ENCODE measurements around the gene CCDC17. TPM values are rescaled to one million over a fixed set of nuclear protein-coding genes. Genes with fewer than 3 reads are reported as not detected.

Gene CCDC17
- total RNA-seq, 4 donors from 2014 or later, result 9.0 to 21.3 (median 10.0) TPM

DNA sequence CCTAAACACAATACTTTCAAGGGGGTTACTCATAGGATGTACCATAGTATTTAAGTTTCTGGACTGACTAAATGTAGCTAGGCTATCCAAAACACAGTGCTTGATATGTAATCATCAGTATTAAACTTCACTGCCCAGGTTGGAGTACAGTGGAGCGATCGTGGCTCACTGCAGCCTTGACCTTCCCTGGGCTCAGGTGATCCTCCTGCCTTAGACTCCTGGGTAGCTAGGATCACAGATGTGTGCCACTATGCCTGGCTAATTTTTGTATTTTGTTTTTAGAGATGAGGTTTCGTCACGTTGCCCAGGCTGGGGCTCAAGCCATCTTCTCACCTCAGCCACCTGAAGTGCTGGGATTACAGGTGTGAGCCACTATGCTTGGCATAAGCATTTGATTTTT lies 29.4 kb downstream of the CCDC17 start:
- no peaks in the 10 kb centered on the region for H3K9me3 ChIP-seq
- in situ Hi-C loops (cut with MboI; ENCODE audit: low pct_ligation_motif_present in 1 of 4, low pct_unique_long_range_greater_than_20kb in 1 of 4, low sequenced_read_pairs in 3 of 4) (no loop called here), intact Hi-C loops (cut with DNase I; ENCODE audit: low total_unique reads) (no loop called here)
- no peaks in the 10 kb centered on the region for H3K27me3 ChIP-seq
- TF ChIP-seq POLR2AphosphoS5 (IDR thresholded peaks at IDR 0.05) (no peak), POLR2A (IDR thresholded peaks at IDR 0.05) (no peak), EP300 (IDR thresholded peaks at IDR 0.05; ENCODE audit: low read depth) (no peak)
- TF ChIP-seq, protein P1, sequence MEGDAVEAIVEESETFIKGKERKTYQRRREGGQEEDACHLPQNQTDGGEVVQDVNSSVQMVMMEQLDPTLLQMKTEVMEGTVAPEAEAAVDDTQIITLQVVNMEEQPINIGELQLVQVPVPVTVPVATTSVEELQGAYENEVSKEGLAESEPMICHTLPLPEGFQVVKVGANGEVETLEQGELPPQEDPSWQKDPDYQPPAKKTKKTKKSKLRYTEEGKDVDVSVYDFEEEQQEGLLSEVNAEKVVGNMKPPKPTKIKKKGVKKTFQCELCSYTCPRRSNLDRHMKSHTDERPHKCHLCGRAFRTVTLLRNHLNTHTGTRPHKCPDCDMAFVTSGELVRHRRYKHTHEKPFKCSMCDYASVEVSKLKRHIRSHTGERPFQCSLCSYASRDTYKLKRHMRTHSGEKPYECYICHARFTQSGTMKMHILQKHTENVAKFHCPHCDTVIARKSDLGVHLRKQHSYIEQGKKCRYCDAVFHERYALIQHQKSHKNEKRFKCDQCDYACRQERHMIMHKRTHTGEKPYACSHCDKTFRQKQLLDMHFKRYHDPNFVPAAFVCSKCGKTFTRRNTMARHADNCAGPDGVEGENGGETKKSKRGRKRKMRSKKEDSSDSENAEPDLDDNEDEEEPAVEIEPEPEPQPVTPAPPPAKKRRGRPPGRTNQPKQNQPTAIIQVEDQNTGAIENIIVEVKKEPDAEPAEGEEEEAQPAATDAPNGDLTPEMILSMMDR (IDR thresholded peaks at IDR 0.05), result no peak
- no peak for DNase-seq
- peaks cover 0 to 10% (median 0%) of the 10 kb centered on the region in 4 donors for H3K36me3 ChIP-seq
- no peak overlapping the region for H3K27ac ChIP-seq
- WGBS, 2 donors (ENCODE audit: low coverage in 1 of 2), result 96 to 100% methylated on average over 2 to 4 of the region's 4 CpGs
- H3K4me1 ChIP-seq, result peaks cover 0 to 4% (median 0%) of the 10 kb centered on the region in 4 donors
- H3K4me3 ChIP-seq, result no peak overlapping the region

DNA sequence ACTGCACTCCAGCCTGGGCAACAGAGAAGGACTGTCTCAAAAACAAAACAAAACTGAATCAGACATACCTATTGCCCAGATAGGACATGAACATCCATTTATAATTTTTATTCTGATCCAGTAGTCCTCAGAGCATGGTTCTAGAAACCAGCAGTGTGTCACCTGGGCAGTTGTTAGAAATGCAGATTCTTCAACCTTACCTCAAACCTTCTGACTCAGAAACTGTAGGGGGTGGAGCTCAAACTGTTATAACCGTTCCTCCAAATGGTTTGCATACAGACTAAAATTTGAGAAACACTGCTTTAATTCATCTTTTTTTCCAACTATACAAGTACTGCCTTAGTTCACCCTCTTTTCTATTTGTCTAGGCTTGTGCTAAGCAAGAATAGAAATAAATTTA lies 34.0 kb downstream of the CCDC17 start:
- intact Hi-C loops (cut with DNase I; ENCODE audit: low total_unique reads) (no loop called here), in situ Hi-C loops (cut with MboI; ENCODE audit: low pct_ligation_motif_present in 1 of 4, low pct_unique_long_range_greater_than_20kb in 1 of 4, low sequenced_read_pairs in 3 of 4) (no loop called here)
- Histone ChIP-seq H3K36me3 (peaks cover 0 to 5% (median 0%) of the 10 kb centered on the region in 4 donors), H3K27ac (peak overlapping the region in 2 of 4 donors; percentile 19 to 22), H3K27me3 (no peaks in the 10 kb centered on the region), H3K4me3 (peak overlapping the region in 1 of 4 donors; percentile 24), H3K9me3 (no peaks in the 10 kb centered on the region), H3K4me1 (peaks cover 9 to 25% (median 19%) of the 10 kb centered on the region in 4 donors)
- DNase-seq, result no peak
- 44% methylated on average over 1 of the region's 1 CpG; no CpG with 5 or more reads in 1 of the 2 donors for WGBS, 2 donors (ENCODE audit: low coverage in 1 of 2)
- no peak for TF ChIP-seq POLR2AphosphoS5 (IDR thresholded peaks at IDR 0.05)
- TF ChIP-seq, protein P1 (IDR thresholded peaks at IDR 0.05), result no peak
- no peak for TF ChIP-seq EP300 (IDR thresholded peaks at IDR 0.05; ENCODE audit: low read depth)
- no peak for TF ChIP-seq POLR2A (IDR thresholded peaks at IDR 0.05)

DNA sequence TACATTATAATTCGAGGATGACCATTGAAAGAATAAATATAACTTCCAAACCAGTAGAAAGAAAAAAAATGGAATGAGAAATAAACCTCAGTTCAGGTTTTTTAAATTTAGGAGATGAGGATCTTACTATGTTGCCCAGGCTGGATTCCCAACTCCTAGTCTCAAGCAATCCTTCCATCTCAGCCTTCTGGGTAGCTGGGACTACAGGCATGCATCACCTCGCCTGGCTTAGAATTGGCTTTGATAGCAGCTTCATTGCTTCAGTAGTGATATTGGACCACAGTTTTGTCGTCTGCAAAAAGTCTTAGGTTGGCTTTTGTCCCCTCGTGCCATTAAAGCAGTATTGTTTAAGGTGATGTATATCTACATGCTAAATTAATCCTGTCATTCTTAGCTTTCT lies 37.1 kb downstream of the CCDC17 start:
- Histone ChIP-seq H3K27ac (peak overlapping the region in 1 of 4 donors; percentile 0), H3K36me3 (no peaks in the 10 kb centered on the region), H3K9me3 (no peaks in the 10 kb centered on the region), H3K27me3 (no peaks in the 10 kb centered on the region), H3K4me1 (peaks cover 9 to 29% (median 19%) of the 10 kb centered on the region in 4 donors), H3K4me3 (peak overlapping the region in 1 of 4 donors; percentile 81)
- DNase-seq, result no peak
- intact Hi-C loops (cut with DNase I; ENCODE audit: low total_unique reads), result no loop called here
- no peak for TF ChIP-seq POLR2AphosphoS5 (IDR thresholded peaks at IDR 0.05)
- TF ChIP-seq POLR2A (IDR thresholded peaks at IDR 0.05), result no peak
- no peak for TF ChIP-seq EP300 (IDR thresholded peaks at IDR 0.05; ENCODE audit: low read depth)
- TF ChIP-seq, protein P1 (IDR thresholded peaks at IDR 0.05), result no peak
- 51 to 75% methylated on average over 4 of the region's 4 CpGs for WGBS, 2 donors (ENCODE audit: low coverage in 1 of 2)
- in situ Hi-C loops (cut with MboI; ENCODE audit: low pct_ligation_motif_present in 1 of 4, low pct_unique_long_range_greater_than_20kb in 1 of 4, low sequenced_read_pairs in 3 of 4), result no loop called here

DNA sequence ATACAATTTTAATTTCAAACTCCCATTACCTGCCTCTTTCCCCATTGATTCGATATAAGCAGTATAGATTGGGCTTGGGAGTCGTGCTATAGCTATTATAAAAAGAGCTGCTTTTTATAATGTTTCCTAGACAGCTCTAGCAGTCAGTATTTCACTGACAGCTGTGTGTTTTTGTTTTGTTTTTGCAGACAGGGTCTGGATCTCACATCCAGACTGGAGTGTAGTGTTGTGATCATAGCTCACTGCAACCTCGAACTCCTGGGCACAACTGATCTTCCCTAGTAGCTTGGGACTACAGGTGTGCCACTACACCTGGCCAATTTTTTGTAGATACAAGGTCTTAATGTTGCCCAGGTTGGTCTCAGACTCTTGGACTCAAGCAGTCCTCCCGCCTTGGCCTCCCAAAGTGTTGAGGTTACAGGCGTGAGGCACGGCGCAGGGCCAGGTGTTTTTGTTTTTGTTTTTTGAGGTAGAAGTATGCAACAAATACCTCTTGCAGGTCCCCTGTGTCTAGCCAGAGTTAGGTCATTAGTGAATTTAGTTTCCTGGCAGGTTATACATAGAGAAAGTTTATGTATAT lies 38.3 kb downstream of the CCDC17 start:
- peak overlapping the region; percentile 93 to 100 (median 96) for H3K27ac ChIP-seq
- intact Hi-C loops (cut with DNase I; ENCODE audit: low total_unique reads) (no loop called here), in situ Hi-C loops (cut with MboI; ENCODE audit: low pct_ligation_motif_present in 1 of 4, low pct_unique_long_range_greater_than_20kb in 1 of 4, low sequenced_read_pairs in 3 of 4) (no loop called here)
- TF ChIP-seq EP300 (IDR thresholded peaks at IDR 0.05; ENCODE audit: low read depth), result no peak
- H3K27me3 ChIP-seq, result no peaks in the 10 kb centered on the region
- peaks cover 9 to 29% (median 17%) of the 10 kb centered on the region in 4 donors for H3K4me1 ChIP-seq
- no peak for DNase-seq
- no peaks in the 10 kb centered on the region for H3K9me3 ChIP-seq
- WGBS, 2 donors (ENCODE audit: low coverage in 1 of 2), result 0 to 23% methylated on average over 1 to 7 of the region's 7 CpGs
- H3K4me3 ChIP-seq, result peak overlapping the region in 3 of 4 donors; percentile 79 to 88 (median 81)
- H3K36me3 ChIP-seq, result no peaks in the 10 kb centered on the region

DNA sequence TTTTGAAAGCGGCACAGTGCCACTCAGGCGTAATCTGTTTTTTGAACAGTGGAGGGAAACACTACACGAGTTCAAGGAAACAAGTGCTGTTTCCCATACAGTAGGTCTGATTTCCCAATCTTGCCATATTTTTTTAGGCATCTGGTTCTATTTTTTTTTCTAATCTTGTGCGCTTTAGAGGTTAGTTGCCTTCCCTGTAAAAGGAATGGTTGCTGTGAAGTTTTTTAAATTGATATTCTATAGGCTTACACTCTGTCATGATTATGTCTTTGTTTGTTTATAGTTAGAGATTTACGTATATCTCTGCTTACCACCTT lies 38.8 kb downstream of the CCDC17 start:
- in situ Hi-C loops (cut with MboI; ENCODE audit: low pct_ligation_motif_present in 1 of 4, low pct_unique_long_range_greater_than_20kb in 1 of 4, low sequenced_read_pairs in 3 of 4), result no loop called here
- 0 to 3% methylated on average over 4 to 5 of the region's 5 CpGs for WGBS, 2 donors (ENCODE audit: low coverage in 1 of 2)
- no peaks in the 10 kb centered on the region for H3K9me3 ChIP-seq
- H3K4me1 ChIP-seq, result peaks cover 9 to 29% (median 17%) of the 10 kb centered on the region in 4 donors
- DNase-seq, result no peak
- no peaks in the 10 kb centered on the region for H3K36me3 ChIP-seq
- H3K4me3 ChIP-seq, result peak overlapping the region; percentile 79 to 100 (median 84)
- no peak for TF ChIP-seq POLR2A (IDR thresholded peaks at IDR 0.05)
- TF ChIP-seq, protein P1 (IDR thresholded peaks at IDR 0.05), result no peak
- TF ChIP-seq EP300 (IDR thresholded peaks at IDR 0.05; ENCODE audit: low read depth), result no peak
- no peak for TF ChIP-seq POLR2AphosphoS5 (IDR thresholded peaks at IDR 0.05)
- H3K27ac ChIP-seq, result peak overlapping the region; percentile 93 to 100 (median 96)
- no peaks in the 10 kb centered on the region for H3K27me3 ChIP-seq
- intact Hi-C loops (cut with DNase I; ENCODE audit: low total_unique reads), result no loop called here
